Endothelial cell of umbilical vein (primary cell): ENCODE results near the gene FBXL3. TPM values are rescaled to one million over a fixed set of nuclear protein-coding genes. Genes with fewer than 3 reads are reported as not detected.

Experiments used
- BruUV-seq: library from RNA; stranded (reverse); fragments of 400-500 nt; replicated peaks from 2 replicates; lab custom pipeline; 2021; lab: Mats Ljungman, UMichigan
- CTCF ChIA-PET: fragments of 300-600, 350-600 bp; sonication (Branson Sonifier 250); formaldehyde crosslinking; loops from one replicate; lab custom pipeline; 2021; ENCODE audit warnings: antibody characterized with exemption, inconsistent platforms; lab: Charles Lee
- POLR2A ChIA-PET: fragments of 300-600, 350-600 bp; sonication (Branson Sonifier 250); formaldehyde crosslinking; loops from one replicate; lab custom pipeline; 2021; ENCODE audit warnings: antibody characterized with exemption, inconsistent platforms; lab: Charles Lee
- DNase-seq: peaks from one replicate; pipeline ENCODE4 v3.0.0-alpha.2; 2011; ENCODE audit warnings: low read depth, low spot score
- FAIRE-seq: peaks from 2 replicates; lab custom pipeline; 2011; peaks lifted over from hg19 to GRCh38; lab: Jason Lieb, UNC
- H2AFZ ChIP-seq: 2 replicates; pipeline ENCODE4 v1.6.0; 2012; ENCODE audit warnings: low read depth, low read length, control low read depth, inconsistent platforms
- H3K27ac ChIP-seq: 2 replicates; pipeline ENCODE4 v1.5.1; 2011; ENCODE audit warnings: low read depth, mild to moderate bottlenecking, control low read depth, low read length, moderate library complexity; ENCODE audit not compliant: insufficient read depth
- H3K27me3 ChIP-seq, 2 experiments: 2 replicates each; pipeline versions ENCODE4 v1.6.0 to v1.6.1; 2011; ENCODE audit warnings: low read length in 2 of 2, mixed read lengths in 1 of 2; ENCODE audit not compliant: control insufficient read depth in 2 of 2, insufficient read depth in 2 of 2
- H3K36me3 ChIP-seq, 2 experiments: 2 replicates in 1 of 2; 3 replicates in 1 of 2; pipeline ENCODE4 v1.5.1; 2011; ENCODE audit warnings: low read length in 2 of 2, mild to moderate bottlenecking in 1 of 2, moderate library complexity in 1 of 2; ENCODE audit not compliant: control insufficient read depth in 2 of 2, insufficient read depth in 2 of 2; ENCODE audit errors: extremely low read depth in 1 of 2
- H3K4me1 ChIP-seq: 3 replicates; pipeline ENCODE4 v1.5.1; 2011; ENCODE audit warnings: mild to moderate bottlenecking, low read length; ENCODE audit not compliant: control insufficient read depth, insufficient read depth; ENCODE audit errors: extremely low read depth
- H3K4me2 ChIP-seq: 2 replicates; pipeline ENCODE4 v1.6.1; 2011; ENCODE audit warnings: low read length, control low read depth, mixed read lengths; ENCODE audit not compliant: insufficient read depth
- H3K4me3 ChIP-seq, 3 experiments: fragments of 200-600 bp in 1 of 3; sonication (generic), shearing (Covaris generic) in 1 of 3; replicated peaks in 1 of 3; 2 replicates each; pipeline ENCODE4 v1.5.1; 2011 to 2016; ENCODE audit warnings: control low read depth in 3 of 3, low read length in 3 of 3, mild to moderate bottlenecking in 2 of 3, inconsistent platforms in 1 of 3, low read depth in 1 of 3, moderate library complexity in 1 of 3; ENCODE audit not compliant: insufficient read depth in 1 of 3
- H3K79me2 ChIP-seq: 2 replicates; pipeline ENCODE4 v1.6.0; 2012; ENCODE audit warnings: low read length, inconsistent platforms; ENCODE audit not compliant: control insufficient read depth, insufficient read depth
- H3K9ac ChIP-seq: replicated peaks from 2 replicates; pipeline ENCODE3; 2011; ENCODE audit warnings: low read length, control low read depth; ENCODE audit not compliant: insufficient read depth; ENCODE audit errors: extremely low read depth
- H3K9me1 ChIP-seq: replicated peaks from 3 replicates; pipeline ENCODE4 v1.6.0; 2011; ENCODE audit warnings: mild to moderate bottlenecking, low read length; ENCODE audit not compliant: control insufficient read depth, insufficient read depth; ENCODE audit errors: extremely low read depth
- H3K9me3 ChIP-seq: replicated peaks from 2 replicates; pipeline ENCODE4 v1.5.1; 2012; ENCODE audit warnings: low read length, inconsistent platforms; ENCODE audit not compliant: control insufficient read depth, insufficient read depth
- H4K20me1 ChIP-seq: replicated peaks from 2 replicates; pipeline ENCODE3; 2011; ENCODE audit warnings: mild to moderate bottlenecking, low read length; ENCODE audit not compliant: control insufficient read depth, insufficient read depth; ENCODE audit errors: extremely low read depth
- EZH2 ChIP-seq: IDR thresholded peaks from 2 replicates; pipeline ENCODE4 v1.6.1; 2012; ENCODE audit warnings: borderline replicate concordance, low read depth, mild to moderate bottlenecking, moderate library complexity, low read length, inconsistent platforms; ENCODE audit not compliant: severe bottlenecking
- FOS ChIP-seq: IDR thresholded peaks from 2 replicates; pipeline ENCODE4 v1.6.1; 2011; ENCODE audit warnings: mild to moderate bottlenecking, low read length, moderate library complexity, borderline replicate concordance; ENCODE audit not compliant: insufficient read depth
- GATA2 ChIP-seq: IDR thresholded peaks from 2 replicates; pipeline ENCODE4 v1.7.0; 2011; ENCODE audit warnings: low read depth, mild to moderate bottlenecking, moderate library complexity, mixed read lengths, low read length; ENCODE audit not compliant: insufficient read length, insufficient read depth
- JUN ChIP-seq: IDR thresholded peaks from 2 replicates; pipeline ENCODE4 v1.6.1; 2011; ENCODE audit warnings: borderline replicate concordance, low read depth; ENCODE audit not compliant: insufficient read length, insufficient read depth
- MYC ChIP-seq: IDR thresholded peaks from one replicate; pipeline ENCODE4 v1.6.1; 2011; ENCODE audit warnings: mild to moderate bottlenecking, low read depth, low read length
- POLR2A ChIP-seq: IDR thresholded peaks from 2 replicates; pipeline ENCODE4 v1.6.1; 2012; ENCODE audit warnings: low read depth, mild to moderate bottlenecking, control low read depth, low read length
- POLR2AphosphoS5 ChIP-seq: IDR thresholded peaks from 2 replicates; pipeline ENCODE4 v1.6.1; 2012; ENCODE audit warnings: low read depth, mild to moderate bottlenecking, control low read depth, low read length, moderate library complexity; ENCODE audit not compliant: insufficient read depth
- dilution Hi-C: fragments of 300-500 bp; cut with MboI; formaldehyde crosslinking; loops from one replicate; pipeline ENCODE4 v1.15.0; 2019; ENCODE audit warnings: low sequenced_read_pairs; ENCODE audit not compliant: extremely low pct_ligation_motif_present
- intact Hi-C: fragments of 100-400 bp; cut with micrococcal nuclease; formaldehyde crosslinking; loops from one replicate; pipeline ENCODE4 v1.10.0; 2022
- polyA plus RNA-seq, 4 experiments: library from polyadenylated mRNA; depleted of rRNA in 3 of 4; stranded (reverse) in 3 of 4; unstranded in 1 of 4; fragments of >200 nt; gene quantifications; 2 replicates each; pipeline versions ENCODE4 v1.2.1 to v1.2.3, GENCODE V29; 2011 to 2012; ENCODE audit warnings: missing spikeins in 1 of 4
- total RNA-seq: library from RNA; stranded (reverse); gene quantifications from 2 replicates; pipeline ENCODE4 v1.2.3, GENCODE V29; 2021
- TF ChIP-seq, protein P1 (sequence below), 2 donors: IDR thresholded peaks; 1 replicate in 1 of 2; 2 replicates in 1 of 2; pipeline ENCODE4 v1.5.1; 2011; ENCODE audit warnings: low read length in 2 of 2, mild to moderate bottlenecking in 2 of 2, moderate library complexity in 2 of 2, control low read depth in 1 of 2, inconsistent platforms in 1 of 2, low read depth in 1 of 2; ENCODE audit not compliant: insufficient read depth in 1 of 2; ENCODE audit errors: extremely low read depth in 1 of 2
- TF ChIP-seq, protein P2 (sequence below): IDR thresholded peaks from 2 replicates; pipeline ENCODE4 v1.6.1; 2011; ENCODE audit not compliant: insufficient read depth, insufficient read length

FBXL3 gene
- total and polyA plus RNA-seq, 2 donors (not counting 3 experiments of a cell fraction or from before 2014, with no cell fraction given), result 13.0 to 37.8 TPM

DNA sequence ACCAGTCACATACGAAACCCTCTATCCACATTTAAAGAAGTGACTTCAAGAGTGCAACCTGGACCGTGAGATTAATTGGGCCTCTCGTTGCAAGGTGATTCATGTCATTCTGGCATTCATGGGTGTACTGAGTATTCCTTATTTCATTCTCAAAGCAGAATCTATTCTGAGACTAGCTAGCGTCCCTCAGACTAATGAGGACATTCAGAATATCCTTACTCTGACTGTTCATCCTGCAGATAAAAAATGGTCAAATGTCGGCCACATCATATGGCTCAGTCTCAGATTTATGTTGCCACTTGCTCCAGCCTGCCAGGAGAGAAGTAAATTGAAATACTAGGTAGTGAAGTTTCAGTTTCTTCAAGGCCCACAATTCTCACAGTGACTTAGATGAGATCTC is 71.3 kb downstream of the FBXL3 start:
- H3K4me3 ChIP-seq, result no peak overlapping the region
- TF ChIP-seq POLR2A (no peak), EZH2 (no peak), JUN (no peak), FOS (no peak), MYC (no peak), POLR2AphosphoS5 (no peak), GATA2 (no peak)
- TF ChIP-seq, protein P1, sequence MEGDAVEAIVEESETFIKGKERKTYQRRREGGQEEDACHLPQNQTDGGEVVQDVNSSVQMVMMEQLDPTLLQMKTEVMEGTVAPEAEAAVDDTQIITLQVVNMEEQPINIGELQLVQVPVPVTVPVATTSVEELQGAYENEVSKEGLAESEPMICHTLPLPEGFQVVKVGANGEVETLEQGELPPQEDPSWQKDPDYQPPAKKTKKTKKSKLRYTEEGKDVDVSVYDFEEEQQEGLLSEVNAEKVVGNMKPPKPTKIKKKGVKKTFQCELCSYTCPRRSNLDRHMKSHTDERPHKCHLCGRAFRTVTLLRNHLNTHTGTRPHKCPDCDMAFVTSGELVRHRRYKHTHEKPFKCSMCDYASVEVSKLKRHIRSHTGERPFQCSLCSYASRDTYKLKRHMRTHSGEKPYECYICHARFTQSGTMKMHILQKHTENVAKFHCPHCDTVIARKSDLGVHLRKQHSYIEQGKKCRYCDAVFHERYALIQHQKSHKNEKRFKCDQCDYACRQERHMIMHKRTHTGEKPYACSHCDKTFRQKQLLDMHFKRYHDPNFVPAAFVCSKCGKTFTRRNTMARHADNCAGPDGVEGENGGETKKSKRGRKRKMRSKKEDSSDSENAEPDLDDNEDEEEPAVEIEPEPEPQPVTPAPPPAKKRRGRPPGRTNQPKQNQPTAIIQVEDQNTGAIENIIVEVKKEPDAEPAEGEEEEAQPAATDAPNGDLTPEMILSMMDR (IDR thresholded peaks at IDR 0.05; ENCODE audit: extremely low read depth in 1 of 2, insufficient read depth in 1 of 2, low read depth in 1 of 2, low read length in 2 of 2), result no peak
- TF ChIP-seq, protein P2, sequence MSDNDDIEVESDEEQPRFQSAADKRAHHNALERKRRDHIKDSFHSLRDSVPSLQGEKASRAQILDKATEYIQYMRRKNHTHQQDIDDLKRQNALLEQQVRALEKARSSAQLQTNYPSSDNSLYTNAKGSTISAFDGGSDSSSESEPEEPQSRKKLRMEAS, result no peak
- H3K9me3 ChIP-seq, result no peaks in the 10 kb centered on the region
- no TSS peak for BruUV-seq
- no peak overlapping the region for H3K9ac ChIP-seq
- H2AFZ ChIP-seq, result no peak overlapping the region
- H3K79me2 ChIP-seq, result no peaks in the 10 kb centered on the region
- FAIRE-seq (no peak), DNase-seq (no peak)
- dilution Hi-C loops, result no loop called here
- H3K4me2 ChIP-seq, result no peak overlapping the region
- ChIA-PET CTCF (interaction anchor here (1.1 to 1.4 kb wide), 2 partner anchors 52 to 1079 kb away, joined by 3 read pairs; no protein-coding TSS in a partner anchor), POLR2A (no interaction called here)
- H3K36me3 ChIP-seq, result no peaks in the 10 kb centered on the region
- intact Hi-C loops, result no loop called here
- peaks cover 0 to 3% of the 10 kb centered on the region in 2 experiments for H3K27me3 ChIP-seq
- H3K9me1 ChIP-seq, result no peaks in the 10 kb centered on the region
- no peaks in the 10 kb centered on the region for H4K20me1 ChIP-seq
- no peaks in the 10 kb centered on the region for H3K4me1 ChIP-seq
- no peak overlapping the region for H3K27ac ChIP-seq

Other genes starting within 250 kb of the FBXL3 start
- gene KCTD12, start 140.8 kb downstream of the FBXL3 start, total RNA-seq, result 90.8 and 116 TPM in 2 replicates
- 86.0 and 95.9 TPM in 2 replicates for gene KCTD12, start 140.8 kb downstream of the FBXL3 start, polyA plus RNA-seq
- not detected in 2 replicates for gene ACOD1, start 78.6 kb downstream of the FBXL3 start, total RNA-seq
- not detected in 2 replicates for gene ACOD1, start 78.6 kb downstream of the FBXL3 start, polyA plus RNA-seq
- gene CLN5, start 35.1 kb downstream of the FBXL3 start, total RNA-seq, result 22.7 and 22.8 TPM in 2 replicates
- 14.2 and 16.5 TPM in 2 replicates for gene CLN5, start 35.1 kb downstream of the FBXL3 start, polyA plus RNA-seq